ENCODE data around the gene APRT.
"Not testable (repeated sequence)": the region's sequence is repeated elsewhere in the genome, so short reads cannot be mapped to it uniquely, and the experiment has no call there.

APRT gene

GRCh38 chr16:88842308-88842756, 30.6 kb upstream of the APRT start:
- DNase-seq (ENCODE audit: low read depth in 2 of 2), result no peak

- no peak for DNase-seq (ENCODE audit: low read depth in 2 of 2)
These were observed 30.0 kb upstream of the APRT start for GRCh38 chr16:88841521-88842307.

- DNase-seq (ENCODE audit: low read depth in 2 of 2), result no peak
These were observed 29.0 kb upstream of the APRT start for GRCh38 chr16:88840600-88841215.

GRCh38 chr16:88839745-88840599, 28.2 kb upstream of the APRT start:
- DNase-seq (ENCODE audit: low read depth in 2 of 2), result no peak

GRCh38 chr16:88839026-88839529, 27.4 kb upstream of the APRT start:
- no peak for DNase-seq (ENCODE audit: low read depth in 2 of 2)

- no peak for DNase-seq (ENCODE audit: low read depth in 2 of 2)
These were observed 26.8 kb upstream of the APRT start for GRCh38 chr16:88838566-88838965.

GRCh38 chr16:88837806-88838205, 26.1 kb upstream of the APRT start:
- DNase-seq (ENCODE audit: low read depth in 2 of 2), result no peak

- DNase-seq (ENCODE audit: low read depth in 2 of 2), result no peak
These were observed 25.1 kb upstream of the APRT start for GRCh38 chr16:88836791-88837190.

- no peak for DNase-seq (ENCODE audit: low read depth in 2 of 2)
These were observed 24.1 kb upstream of the APRT start for GRCh38 chr16:88835818-88836217.

GRCh38 chr16:88835383-88835782, 23.7 kb upstream of the APRT start:
- no peak for DNase-seq (ENCODE audit: low read depth in 2 of 2)

- DNase-seq (ENCODE audit: low read depth in 2 of 2), result no peak
These were observed 22.9 kb upstream of the APRT start for GRCh38 chr16:88834670-88835069.

GRCh38 chr16:88833086-88833485, 21.4 kb upstream of the APRT start:
- DNase-seq (ENCODE audit: low read depth in 2 of 2), result no peak

GRCh38 chr16:88831838-88832237, 20.1 kb upstream of the APRT start:
- no peak for DNase-seq (ENCODE audit: low read depth in 2 of 2)

- no peak for DNase-seq (ENCODE audit: low read depth in 2 of 2)
These were observed 19.1 kb upstream of the APRT start for GRCh38 chr16:88830783-88831182.

- no peak for DNase-seq (ENCODE audit: low read depth in 2 of 2)
These were observed 18.5 kb upstream of the APRT start for GRCh38 chr16:88830258-88830657.

- no peak for DNase-seq (ENCODE audit: low read depth in 2 of 2)
These were observed 17.0 kb upstream of the APRT start for GRCh38 chr16:88828711-88829110.

GRCh38 chr16:88827727-88828126, 16.0 kb upstream of the APRT start:
- DNase-seq (ENCODE audit: low read depth in 2 of 2), result no peak

- no peak for DNase-seq (ENCODE audit: low read depth in 2 of 2)
These were observed 14.5 kb upstream of the APRT start for GRCh38 chr16:88826070-88826840.

GRCh38 chr16:88825146-88825545, 13.4 kb upstream of the APRT start:
- no peak for DNase-seq (ENCODE audit: low read depth in 2 of 2)

GRCh38 chr16:88824256-88825077, 12.7 kb upstream of the APRT start:
- DNase-seq (ENCODE audit: low read depth in 2 of 2), result no peak

- DNase-seq (ENCODE audit: low read depth in 2 of 2), result not testable (repeated sequence)
These were observed 11.9 kb upstream of the APRT start for GRCh38 chr16:88823646-88824045.
